ENCODE measurements around the gene ZSCAN26.

The ZSCAN26 gene
- 9.6 to 10.9 reads per million in 2 donors for total RNA-seq

DNA sequence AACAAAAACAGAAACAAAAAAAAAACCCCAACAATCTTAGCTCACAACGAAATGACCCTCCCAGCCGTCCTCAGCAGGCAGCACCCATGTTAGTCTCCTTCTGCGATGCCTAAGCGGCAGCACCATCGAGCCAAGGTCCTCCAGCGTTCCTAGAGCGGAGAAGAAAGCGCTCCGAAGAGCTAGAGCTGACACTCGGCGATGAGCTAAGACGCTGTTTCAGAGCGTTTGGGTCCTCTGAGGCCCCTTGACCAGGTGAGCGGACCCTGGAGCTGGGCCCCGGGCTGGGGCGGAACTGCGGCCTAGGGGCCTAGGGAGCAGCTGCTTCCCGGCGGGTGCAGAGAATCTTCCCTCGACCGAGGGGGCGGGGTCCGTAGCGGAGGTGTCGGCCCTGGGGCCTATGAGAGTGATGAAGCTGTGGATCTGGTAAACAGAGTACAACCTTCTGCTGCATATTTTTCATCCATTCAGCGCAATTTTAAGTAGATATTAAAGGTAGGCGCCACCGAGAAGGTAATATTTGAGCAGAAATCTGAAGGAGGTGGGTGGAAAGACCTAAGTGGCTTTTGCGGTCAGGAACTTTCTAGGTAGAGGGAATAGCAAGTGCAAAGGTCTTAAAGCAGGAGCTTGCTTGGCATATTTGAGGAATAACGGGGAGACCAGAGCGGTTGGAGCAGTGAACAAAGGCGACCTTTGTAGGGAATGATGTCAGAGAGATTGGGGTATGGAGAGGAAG lies at the start of gene ZSCAN26:
TSS of gene ZSCAN26 (plus strand) at position 182 of the 733 bp plus-strand sequence. CDS start 4,777 bp downstream, outside the sequence.
- peak; percentile 37 to 93 (median 72) for DNase-seq

DNA sequence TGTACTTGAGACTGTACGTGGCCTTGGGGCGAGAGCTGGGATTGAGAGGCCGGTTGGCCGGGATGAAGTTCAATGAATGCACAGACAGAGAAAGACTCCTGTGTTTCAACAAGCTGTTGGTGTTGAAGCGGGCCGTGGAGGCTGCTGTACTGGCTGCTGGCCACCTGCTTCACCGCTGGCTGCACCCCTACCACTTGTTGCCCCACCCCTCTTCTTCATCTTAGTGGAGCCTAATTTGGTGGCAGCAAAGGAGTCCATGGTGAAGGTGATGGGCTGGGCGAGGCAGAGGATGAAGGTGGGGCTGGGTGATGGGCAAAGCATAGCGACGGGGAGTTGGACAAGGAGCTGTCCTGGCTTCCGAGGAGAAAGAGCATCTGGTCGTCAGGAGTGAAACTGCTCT lies 49.1 kb upstream of the ZSCAN26 start:
- no peak for DNase-seq

DNA sequence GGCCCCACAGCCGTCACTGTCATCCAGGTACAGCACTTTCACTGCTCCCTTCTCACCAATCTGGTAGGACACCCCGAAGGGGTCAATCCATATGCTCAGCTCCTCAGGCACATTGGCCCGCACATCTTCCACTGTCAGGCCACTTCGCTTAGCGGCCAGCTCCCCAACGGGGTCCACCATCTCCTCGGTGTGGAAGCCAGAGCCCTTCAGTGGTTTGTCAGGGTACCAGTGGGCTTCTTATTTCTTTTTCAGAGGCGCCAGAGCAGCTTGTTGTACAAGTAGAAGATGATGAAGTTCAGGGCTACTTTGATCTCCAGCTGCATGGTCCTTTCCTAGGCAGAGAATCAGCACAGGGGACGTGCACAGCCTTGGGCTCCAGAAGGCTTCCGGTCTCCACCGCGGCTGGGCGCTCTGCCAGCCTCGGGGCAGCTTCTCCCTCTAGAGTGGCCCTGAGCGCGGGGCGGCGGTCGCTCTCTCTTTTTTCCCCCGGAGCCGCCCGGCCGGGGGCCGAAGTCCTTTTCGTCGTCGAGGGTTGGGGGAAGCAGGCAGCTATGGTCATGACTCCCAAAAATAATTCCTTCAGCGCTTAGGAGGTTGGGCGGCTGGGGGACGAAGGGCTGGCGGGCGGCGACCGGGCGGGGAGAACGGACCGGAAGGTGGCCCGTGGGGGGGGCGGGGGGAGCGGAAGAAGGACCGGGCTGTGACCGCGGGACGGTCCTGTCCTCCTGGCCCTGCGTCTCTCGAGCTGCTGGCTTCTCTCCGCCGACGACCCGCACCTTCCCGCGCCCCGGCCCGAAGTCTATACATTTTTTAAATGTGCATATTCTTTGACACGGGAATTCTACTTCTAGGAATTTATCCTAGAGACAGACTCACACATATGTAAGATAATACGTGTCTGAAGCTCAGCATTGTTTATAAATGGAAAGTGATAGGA lies 48.4 kb upstream of the ZSCAN26 start:
- DNase-seq: peak in 1 of 5 experiments; percentile 42

DNA sequence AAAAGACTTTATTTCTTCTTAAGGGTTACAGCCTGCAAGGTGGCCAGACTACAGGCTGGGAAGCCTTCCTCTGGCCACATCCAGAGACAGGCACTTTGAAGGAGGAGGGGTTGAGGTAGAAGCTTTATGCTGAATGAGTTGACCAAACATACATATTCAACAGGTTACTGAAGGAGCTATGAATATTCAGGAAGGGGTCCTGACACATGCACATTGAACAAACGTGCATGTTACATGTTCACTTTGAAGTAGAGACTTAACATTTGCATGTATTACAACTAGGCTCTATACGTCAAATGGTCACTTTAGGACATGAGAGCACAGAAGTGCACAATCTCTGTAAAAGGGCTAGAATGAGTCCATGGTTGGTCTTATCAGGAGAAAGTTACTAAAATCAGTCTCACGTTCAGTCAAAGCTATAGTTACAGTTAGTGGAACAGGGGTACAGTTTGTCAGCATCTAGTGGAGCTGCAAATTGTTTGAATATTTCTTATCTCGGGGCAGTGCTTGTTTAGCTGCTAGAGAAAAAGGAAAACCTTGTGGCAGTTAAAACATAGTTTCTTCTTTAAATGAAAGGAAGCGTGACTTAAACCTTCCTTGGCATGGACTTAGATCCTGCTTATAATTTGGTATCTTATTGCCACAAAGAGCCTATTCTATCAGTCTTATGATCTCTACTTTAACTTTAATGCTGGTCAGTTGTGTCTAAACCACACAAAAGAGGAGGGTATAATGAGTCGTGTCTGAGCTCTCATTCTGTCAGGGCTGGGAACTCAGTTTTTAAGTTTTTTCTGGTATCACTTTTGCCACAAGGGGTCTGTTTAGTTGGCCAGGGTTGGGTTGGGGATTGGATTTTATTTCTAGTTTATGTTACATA lies 46.4 kb upstream of the ZSCAN26 start:
- no peak for DNase-seq

DNA sequence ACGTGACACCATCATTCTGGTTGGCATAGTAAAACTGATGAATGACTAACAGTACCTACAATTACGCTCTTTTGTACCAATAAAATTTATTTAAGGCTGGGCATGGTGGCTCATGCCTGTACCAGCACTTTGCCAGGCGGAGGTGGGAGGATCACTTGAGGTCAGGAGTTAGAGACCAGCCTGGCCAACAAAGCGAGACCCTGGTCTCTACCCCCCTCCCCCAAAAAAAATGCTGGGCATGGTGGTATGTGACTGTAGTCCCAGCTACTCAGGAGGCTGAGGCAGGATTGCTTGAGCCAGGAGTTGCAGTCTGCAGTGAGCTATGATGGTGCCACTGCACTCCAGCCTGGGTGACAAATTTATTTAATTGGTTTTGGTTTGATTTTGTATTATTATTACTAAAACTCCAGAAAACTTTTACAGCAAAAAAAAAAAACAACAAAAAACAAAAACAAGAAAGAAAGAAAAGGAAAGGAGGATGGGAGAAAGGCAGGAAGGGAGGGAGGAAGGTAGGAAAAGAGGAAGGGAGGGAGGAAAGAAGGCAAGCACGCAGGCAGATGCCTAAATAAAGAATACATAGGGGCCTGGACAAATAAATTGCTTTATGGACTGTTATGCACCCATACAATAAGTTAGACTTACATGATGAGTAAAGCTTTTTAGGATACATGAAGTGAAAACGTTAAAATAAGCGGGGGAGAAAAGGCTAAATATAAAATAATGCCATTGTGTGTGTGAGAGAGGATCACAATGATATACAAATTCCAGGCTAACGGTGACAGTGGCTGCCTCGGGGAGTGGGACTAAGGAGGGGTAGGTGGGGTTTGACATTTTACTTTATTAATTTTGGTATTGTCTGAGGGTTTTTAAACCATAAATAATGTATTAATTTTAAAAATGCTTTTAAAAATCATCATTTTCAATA lies 42.5 kb upstream of the ZSCAN26 start:
- no peak for DNase-seq

DNA sequence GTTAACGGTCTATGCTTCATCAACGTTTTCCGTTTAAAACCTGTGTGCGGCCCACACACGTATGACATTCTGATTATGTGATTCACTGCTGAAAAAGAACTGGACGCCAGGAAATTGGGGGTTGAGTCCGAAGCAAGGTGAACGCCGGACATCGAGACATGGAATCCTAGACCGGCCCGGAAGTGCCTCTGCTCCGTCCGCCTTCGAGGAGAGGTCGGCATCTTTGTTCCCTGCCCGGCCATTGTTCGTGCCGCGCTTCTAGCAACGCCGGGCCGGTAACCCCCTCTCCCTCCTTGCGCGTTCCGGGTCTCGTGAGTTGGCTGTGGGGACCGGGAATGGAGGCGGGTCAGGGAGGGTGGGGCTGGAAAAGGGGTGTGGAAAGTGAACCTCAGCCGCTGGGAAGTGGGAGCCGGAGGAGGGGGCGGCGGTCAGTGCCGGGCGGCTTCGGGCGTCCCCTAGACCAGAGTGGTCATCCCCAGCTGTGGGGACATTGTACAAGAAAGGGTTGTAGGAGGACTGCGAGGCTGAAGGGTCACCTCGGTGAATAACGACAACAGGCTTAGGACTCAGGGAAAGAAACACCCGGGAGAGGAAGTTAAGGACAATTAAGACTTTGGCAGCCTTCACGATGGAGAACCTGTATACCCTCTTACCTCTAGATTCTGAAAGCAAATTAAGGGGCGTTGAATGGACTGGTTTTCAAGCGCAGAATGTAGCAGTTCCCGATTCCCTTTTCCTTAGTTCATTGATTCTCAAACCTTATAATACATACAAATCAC lies 41.7 kb upstream of the ZSCAN26 start, which contains the start of gene ZSCAN9:
TSS of gene ZSCAN9 (plus strand) at position 220 of the 779 bp plus-strand sequence. CDS start 1,810 bp downstream, outside the sequence.
- DNase-seq: peak in 2 of 5 experiments; percentile 16 to 64

DNA sequence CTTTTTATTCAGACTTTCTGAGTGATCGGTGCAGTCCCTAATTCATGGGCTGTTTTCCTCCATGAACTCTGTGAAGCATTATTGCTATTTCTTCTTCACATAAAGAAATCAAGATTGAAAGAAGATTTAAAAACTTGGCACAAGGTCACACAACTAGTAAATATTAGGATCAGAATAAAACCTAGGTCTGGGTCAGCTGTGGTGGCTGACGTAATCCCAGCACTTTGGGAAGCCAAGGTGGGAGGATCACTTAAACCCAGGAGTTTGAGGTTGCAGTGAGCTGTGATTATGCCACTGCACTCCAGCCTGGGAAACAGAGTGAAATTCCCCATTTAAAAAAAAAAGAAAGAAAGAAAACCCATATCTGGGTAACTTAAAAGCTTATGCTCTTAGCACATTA lies 40.5 kb upstream of the ZSCAN26 start:
- DNase-seq: no peak

DNA sequence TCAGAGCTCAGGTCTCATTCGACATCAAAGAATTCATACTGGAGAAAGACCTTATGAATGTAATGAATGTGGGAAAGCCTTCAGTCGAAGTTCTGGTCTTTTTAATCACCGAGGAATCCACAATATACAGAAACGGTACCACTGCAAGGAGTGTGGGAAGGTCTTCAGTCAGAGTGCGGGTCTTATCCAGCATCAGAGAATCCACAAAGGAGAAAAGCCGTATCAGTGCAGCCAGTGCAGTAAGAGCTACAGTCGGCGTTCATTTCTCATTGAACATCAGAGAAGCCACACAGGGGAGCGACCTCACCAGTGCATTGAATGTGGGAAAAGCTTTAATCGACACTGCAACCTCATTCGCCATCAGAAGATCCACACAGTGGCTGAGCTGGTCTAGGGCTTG lies 34.2 kb upstream of the ZSCAN26 start:
- DNase-seq: no peak

DNA sequence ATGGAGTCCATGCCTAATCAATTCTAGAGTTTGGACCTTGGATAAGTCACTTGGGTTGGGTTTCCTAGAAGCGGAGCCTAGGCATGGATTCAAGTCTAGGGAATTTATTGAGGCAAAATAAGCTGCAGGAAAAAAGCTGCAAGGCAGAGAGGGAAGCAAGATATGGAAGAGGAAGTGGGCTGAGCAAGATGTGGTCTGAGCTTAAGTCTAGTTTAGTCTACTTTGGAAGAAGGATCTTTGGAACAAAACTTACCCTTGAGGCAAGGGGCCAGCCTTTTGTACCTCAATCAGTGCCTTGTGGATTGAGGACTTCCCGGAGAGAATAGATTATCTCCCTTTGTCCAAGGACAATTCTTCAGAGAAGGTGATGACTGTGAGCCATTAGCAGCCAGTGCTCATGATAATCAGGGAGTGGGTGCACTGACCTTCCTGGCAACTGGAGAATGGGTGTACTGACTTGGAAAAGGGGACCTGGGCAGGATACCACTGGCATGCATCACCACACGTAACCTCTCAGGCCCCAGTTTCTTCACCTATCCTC lies 31.0 kb upstream of the ZSCAN26 start:
- DNase-seq: no peak

DNA sequence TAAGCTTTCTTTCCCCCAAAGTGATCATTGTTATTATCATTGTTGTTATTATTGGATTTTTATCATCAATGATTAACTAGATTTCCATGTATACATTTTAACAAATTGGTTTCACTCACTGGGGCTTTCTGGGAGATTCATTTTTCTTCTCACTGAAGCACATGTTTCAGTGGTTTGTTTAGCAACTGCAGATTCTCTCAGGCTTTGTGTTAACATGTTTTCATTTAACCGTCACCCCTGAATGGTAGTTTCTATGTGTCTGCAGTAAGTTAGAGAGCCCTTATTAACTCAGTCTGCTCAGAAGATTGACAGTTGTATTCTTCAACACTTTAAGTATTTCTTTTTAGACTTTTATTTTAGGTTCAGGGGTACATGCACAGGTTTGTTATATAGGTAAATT lies 27.3 kb upstream of the ZSCAN26 start:
- no peak for DNase-seq

DNA sequence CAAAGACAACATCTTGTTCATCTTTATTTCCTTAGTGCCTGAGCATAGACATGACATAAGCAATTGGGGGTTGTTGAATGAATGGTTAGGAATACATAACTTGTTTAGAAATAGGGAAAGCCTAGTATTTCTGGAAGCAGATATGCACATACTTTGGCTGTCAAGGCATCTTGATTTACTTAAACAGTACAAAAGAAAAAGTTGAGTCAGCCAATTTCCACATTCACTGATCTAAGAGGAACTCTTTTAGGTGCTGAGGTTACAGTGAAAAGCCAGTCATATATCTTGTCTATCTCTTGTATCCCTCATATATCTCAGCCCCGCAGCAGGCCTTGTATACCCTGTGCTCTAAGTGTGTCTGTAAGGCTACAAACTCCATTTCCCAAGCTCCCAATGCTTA lies 26.5 kb upstream of the ZSCAN26 start:
- no peak for DNase-seq

DNA sequence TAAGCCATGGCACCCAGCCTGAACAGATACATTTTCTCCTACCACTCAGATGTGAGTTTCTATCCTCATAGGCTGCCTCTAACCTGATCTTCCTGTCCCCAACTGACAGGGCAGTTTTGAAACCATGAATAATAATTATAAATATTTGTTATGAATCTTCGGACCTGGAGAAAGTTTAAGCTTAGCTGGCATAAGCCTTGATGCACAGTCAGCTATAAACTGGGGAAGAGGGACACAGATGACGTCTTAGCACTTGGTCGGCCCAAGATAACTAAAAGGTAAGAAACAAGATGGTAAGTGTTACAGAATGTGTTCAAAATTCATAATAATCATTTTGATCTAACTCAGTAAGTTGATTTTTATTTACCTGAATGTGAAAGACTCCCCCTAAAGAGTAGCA lies 23.0 kb upstream of the ZSCAN26 start:
- DNase-seq: no peak

DNA sequence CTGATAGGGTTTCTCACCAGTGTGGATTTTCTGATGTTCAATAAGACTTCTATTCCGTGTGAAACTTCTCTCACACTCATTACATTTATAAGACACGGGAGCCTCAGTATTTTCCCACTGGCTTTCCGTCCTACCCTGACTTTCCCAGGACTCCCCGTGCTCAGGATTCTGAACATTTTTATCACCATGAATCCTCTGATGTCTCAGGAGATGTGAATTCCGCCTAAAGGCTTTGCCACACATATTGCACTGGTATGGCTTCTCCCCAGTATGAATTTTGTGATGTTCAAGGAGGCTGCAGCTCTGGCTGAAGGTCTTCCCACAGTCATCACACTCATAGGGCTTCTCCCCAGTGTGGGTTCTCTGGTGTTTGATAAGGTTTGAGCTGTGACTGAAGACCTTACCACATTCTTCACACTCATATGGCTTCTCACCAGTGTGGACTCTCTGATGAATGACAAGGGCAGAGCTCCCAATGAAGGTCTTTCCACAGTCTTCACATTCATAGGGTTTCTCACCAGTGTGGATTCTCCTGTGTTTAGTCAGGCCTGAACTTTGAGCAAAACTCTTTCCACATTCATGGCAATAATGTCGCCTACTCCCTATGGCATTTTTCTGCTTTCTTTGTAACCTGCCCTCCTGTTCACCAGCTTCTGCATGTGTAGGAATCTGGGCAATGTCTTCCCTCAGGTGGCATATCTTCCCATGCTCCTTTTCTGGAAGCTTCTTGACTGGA lies 21.6 kb upstream of the ZSCAN26 start:
- no peak for DNase-seq

DNA sequence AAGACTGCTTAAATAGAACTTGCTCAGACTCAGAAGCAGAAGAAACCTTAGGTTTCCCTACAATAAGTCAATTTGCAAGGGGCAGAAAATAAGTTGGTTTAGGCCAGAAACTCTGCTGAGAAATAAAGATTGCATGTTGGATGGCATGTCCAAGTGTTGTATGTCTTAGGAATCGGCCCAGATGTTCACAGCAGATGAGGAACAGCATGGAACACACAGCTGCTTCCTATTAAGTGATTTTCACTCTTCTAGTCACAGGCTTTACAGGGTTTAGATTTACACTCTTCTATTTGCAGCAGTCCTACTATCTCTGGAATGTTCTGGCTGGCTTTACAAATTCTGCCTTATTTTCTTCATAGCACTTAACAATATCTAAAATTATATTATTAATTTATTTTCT lies 18.0 kb upstream of the ZSCAN26 start:
- DNase-seq: no peak

DNA sequence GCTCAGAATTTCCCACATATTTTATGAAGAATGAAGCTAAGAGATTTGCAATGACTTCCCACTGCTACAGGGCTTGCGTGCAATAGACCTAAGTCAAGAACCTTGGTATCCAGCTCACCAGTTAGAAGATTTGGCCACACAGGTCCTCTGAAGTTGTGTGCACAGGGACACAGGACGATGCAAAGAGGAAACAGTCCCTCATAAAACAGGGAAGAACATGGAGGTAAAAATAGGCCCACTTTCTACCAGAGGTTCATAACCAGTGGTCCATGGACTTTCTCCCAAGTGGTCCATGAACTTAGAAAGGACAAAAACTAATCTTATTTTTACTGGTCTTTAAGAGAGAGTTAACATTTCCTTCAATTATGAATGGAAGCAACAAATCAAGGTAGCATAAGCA lies 16.2 kb upstream of the ZSCAN26 start:
- no peak for DNase-seq

DNA sequence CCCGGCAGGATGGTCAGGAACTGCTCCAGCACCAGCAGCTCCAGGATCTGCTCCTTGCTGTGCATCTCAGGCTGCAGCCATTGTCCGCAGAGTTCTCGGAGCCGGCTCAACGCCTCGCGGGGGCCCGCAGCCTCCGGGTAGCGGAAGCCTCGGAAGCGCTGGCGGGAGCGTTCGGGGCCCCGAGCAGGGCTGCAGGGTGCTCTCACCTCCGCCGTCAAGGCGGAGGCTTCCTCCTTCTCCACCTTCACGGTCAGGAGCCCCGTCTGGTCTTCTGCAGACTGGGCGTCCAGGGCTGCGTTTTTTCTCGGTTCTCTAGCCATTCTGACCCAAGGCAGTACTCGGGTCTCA lies 15.3 kb upstream of the ZSCAN26 start:
- peak in 3 of 5 experiments; percentile 6 to 68 (median 24) for DNase-seq

DNA sequence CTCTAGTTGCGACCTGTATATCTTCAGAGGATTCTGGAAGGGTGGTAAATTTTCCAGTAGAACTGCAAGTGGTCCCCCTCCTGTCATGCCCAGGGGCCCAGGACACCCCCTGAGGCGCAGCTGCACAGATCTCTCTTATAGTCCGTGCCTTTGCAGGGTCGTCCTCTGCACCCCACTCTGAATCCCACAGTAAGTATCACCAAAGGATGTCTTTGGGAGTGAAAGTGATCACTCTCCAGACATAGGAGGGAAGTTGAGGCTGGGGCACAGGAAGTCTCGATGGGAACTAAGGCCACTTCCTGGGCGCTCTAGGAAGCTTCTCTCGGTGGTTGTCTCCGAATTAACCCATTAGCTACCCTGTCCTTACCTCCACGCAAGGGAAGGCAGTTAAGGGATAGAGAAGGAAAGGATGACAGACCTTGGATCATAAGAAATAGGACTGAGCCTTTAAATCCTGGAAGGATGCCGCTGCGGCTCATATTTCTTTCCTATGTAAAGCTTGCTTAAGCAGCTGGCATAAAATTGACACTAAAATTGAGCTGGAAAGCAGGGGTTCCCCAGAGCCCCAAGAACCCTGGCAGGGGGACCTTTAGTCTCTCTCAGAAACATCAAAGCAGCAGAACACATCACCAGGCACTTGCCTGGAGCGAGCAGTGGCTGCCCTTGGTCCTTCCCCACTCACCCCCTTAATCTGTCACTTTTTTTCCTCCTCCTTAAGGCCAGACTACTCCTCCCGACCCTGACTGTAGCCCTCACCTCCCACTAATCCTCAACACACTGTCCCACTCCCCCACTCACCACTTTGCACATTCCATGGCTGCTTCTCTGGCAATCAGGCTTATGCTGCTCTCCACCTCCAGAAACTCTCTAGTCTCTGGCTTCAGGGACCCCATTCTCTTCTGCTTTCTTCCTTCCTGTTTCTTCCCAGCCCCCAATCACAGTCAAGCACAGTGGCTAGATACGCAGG lies 14.7 kb upstream of the ZSCAN26 start, which contains the start of gene ZKSCAN4:
TSS of gene ZKSCAN4 (minus strand) at position 261 of the 967 bp plus-strand sequence. CDS start 289 bp downstream, outside the sequence.
- DNase-seq: peak in 4 of 5 experiments; percentile 59 to 92 (median 70)

DNA sequence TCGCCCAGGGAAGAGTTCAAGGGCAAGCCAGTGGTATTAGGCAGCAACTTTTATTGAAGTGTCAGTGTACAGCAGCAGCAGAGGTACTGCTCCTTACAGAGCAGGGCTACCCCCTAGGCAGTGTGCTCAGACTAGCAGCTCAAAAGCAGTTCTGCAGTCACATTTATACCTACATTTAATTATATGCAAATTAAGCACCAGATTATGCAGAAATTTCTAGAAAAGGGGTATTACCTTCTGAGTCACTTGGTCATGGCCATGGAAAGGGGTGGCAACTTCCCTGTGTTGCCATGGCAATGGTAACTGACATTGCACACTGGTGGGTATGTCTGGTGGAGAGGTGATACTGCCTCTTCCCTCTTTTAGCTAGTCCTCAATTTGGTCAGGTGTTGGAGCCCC lies 12.8 kb upstream of the ZSCAN26 start:
- peak in 1 of 5 experiments; percentile 21 for DNase-seq

Measured in T-helper 2 cell (primary cell).